Activated CD4-positive, alpha-beta memory T cell treated with anti-CD3 and anti-CD28 coated beads for 36 hours (primary cell): ENCODE measurements around the gene STXBP6. TPM values are rescaled to one million over a fixed set of nuclear protein-coding genes. Genes with fewer than 3 reads are reported as not detected.

ENCODE experiments used
- CTCF ChIA-PET: fragments of 350-600 bp; sonication (Branson Sonifier 250); formaldehyde crosslinking; loops from one replicate; lab custom pipeline; 2021; ENCODE audit warnings: antibody characterized with exemption, inconsistent platforms; lab: Charles Lee
- POLR2A ChIA-PET: fragments of 350-600 bp; sonication (Branson Sonifier 250); formaldehyde crosslinking; loops from one replicate; lab custom pipeline; 2021; ENCODE audit warnings: antibody characterized with exemption; lab: Charles Lee
- DNase-seq: peaks from one replicate; pipeline ENCODE4 v3.0.0-alpha.2; 2020
- H3K27ac Mint-ChIP-seq: one replicate; pipeline ENCODE4 v1.8.0; 2021; ENCODE audit warnings: mixed read lengths
- H3K27me3 Mint-ChIP-seq: one replicate; pipeline ENCODE4 v1.8.0; 2021; ENCODE audit warnings: mixed read lengths
- H3K36me3 Mint-ChIP-seq: one replicate; pipeline ENCODE4 v1.8.0; 2021; ENCODE audit warnings: mixed read lengths
- H3K4me1 Mint-ChIP-seq: one replicate; pipeline ENCODE4 v1.8.0; 2021; ENCODE audit warnings: low read depth, mixed read lengths
- H3K4me3 Mint-ChIP-seq: one replicate; pipeline ENCODE4 v1.8.0; 2021; ENCODE audit warnings: mild to moderate bottlenecking, mixed read lengths
- H3K9me3 Mint-ChIP-seq: one replicate; pipeline ENCODE4 v1.8.0; 2021; ENCODE audit warnings: mixed read lengths
- intact Hi-C: fragments of 100-400 bp; cut with micrococcal nuclease; formaldehyde crosslinking; loops from one replicate; pipeline ENCODE4 v1.15.1; 2023
- total RNA-seq, 2 experiments: library from RNA; stranded (reverse); gene quantifications; one replicate each; pipeline ENCODE4 v1.2.3, GENCODE V29; 2021

The STXBP6 gene
- total RNA-seq, 2 experiments from 2014 or later = not detected

DNA sequence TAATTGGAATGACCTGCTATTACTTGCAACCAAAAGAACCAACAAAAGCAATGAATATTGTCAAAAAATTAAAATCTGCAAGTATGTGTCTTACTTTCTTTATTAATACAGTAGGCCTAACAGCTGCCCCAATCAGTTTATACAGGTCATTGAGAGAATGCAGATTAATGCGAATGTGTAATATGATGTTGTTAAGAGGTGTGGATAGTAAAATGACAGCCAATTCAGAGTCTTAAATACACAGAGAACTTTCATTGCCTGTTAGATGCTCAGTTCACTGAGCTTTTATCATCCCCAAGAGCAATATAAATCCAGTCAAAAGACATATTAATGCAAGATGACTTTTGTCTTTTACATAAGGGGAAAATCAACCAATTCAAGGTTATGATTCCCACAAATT, 58.7 kb downstream of the STXBP6 start:
- intact Hi-C loops = loop anchor here (5.0 kb wide), 1 partner anchor 184 kb away; no protein-coding TSS in a partner anchor
- Mint-ChIP-seq H3K4me3 (no peak overlapping the region), H3K27ac (no peak overlapping the region), H3K27me3 (peaks cover 3% of the 10 kb centered on the region), H3K36me3 (no peaks in the 10 kb centered on the region), H3K4me1 (no peaks in the 10 kb centered on the region), H3K9me3 (no peaks in the 10 kb centered on the region)
- ChIA-PET CTCF (no interaction called here), POLR2A (no interaction called here)
- no peak for DNase-seq

- Mint-ChIP-seq H3K27me3 (peaks cover 3% of the 10 kb centered on the region), H3K9me3 (no peaks in the 10 kb centered on the region), H3K36me3 (no peaks in the 10 kb centered on the region), H3K4me3 (no peak overlapping the region), H3K4me1 (no peaks in the 10 kb centered on the region), H3K27ac (no peak overlapping the region)
- intact Hi-C loops = loop anchor here (5.0 kb wide), 1 partner anchor 183 kb away; no protein-coding TSS in a partner anchor
- no peak for DNase-seq
- CTCF ChIA-PET = no interaction called here
- POLR2A ChIA-PET = no interaction called here
Observed at GRCh38 chr14:24990773-24991172, 59.2 kb downstream of the STXBP6 start.

GRCh38 chr14:24990050-24990449, 59.9 kb downstream of the STXBP6 start:
- CTCF ChIA-PET = no interaction called here
- intact Hi-C loops = loop anchor here (5.0 kb wide), 1 partner anchor 183 kb away; no protein-coding TSS in a partner anchor
- Mint-ChIP-seq H3K27me3 (peaks cover 3% of the 10 kb centered on the region), H3K27ac (no peak overlapping the region), H3K36me3 (no peaks in the 10 kb centered on the region), H3K4me1 (no peaks in the 10 kb centered on the region), H3K9me3 (no peaks in the 10 kb centered on the region), H3K4me3 (no peak overlapping the region)
- no peak for DNase-seq
- POLR2A ChIA-PET = no interaction called here

DNA sequence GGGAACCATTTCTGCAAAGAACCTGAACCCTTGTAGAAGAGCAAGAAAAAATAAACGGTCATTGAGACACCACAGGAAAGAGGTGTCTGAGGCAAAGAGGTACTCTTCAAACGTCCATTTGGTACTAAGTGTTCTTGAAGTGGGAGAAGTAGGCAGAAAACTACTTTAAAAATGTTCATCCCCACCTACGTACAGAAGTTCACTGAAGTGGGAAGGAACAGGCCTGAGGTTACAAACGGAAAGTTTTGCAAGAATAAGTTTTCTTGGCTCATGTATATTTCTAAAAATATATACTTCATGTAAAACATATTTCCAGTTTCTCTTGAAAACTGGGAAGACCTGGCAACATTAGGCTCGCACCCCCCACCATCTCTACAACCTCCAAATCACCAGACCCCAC, 61.2 kb downstream of the STXBP6 start:
- Mint-ChIP-seq H3K9me3 (no peaks in the 10 kb centered on the region), H3K27ac (no peak overlapping the region), H3K27me3 (peaks cover 6% of the 10 kb centered on the region), H3K4me3 (no peak overlapping the region), H3K4me1 (no peaks in the 10 kb centered on the region), H3K36me3 (no peaks in the 10 kb centered on the region)
- ChIA-PET CTCF (no interaction called here), POLR2A (no interaction called here)
- intact Hi-C loops = no loop called here
- DNase-seq = no peak

GRCh38 chr14:24986206-24986893, 63.6 kb downstream of the STXBP6 start:
- no peak for DNase-seq
- peaks cover 6% of the 10 kb centered on the region for H3K27me3 Mint-ChIP-seq
- H3K36me3 Mint-ChIP-seq = no peaks in the 10 kb centered on the region
- H3K9me3 Mint-ChIP-seq = no peaks in the 10 kb centered on the region
- no peak overlapping the region for H3K27ac Mint-ChIP-seq
- H3K4me3 Mint-ChIP-seq = no peak overlapping the region
- ChIA-PET CTCF (no interaction called here), POLR2A (no interaction called here)
- H3K4me1 Mint-ChIP-seq = no peaks in the 10 kb centered on the region
- intact Hi-C loops = no loop called here

- ChIA-PET CTCF (no interaction called here), POLR2A (no interaction called here)
- H3K36me3 Mint-ChIP-seq = no peaks in the 10 kb centered on the region
- DNase-seq = no peak
- H3K9me3 Mint-ChIP-seq = no peaks in the 10 kb centered on the region
- peaks cover 6% of the 10 kb centered on the region for H3K27me3 Mint-ChIP-seq
- H3K27ac Mint-ChIP-seq = no peak overlapping the region
- intact Hi-C loops = no loop called here
- H3K4me3 Mint-ChIP-seq = no peak overlapping the region
- H3K4me1 Mint-ChIP-seq = no peaks in the 10 kb centered on the region
Observed at GRCh38 chr14:24984846-24985589, 64.9 kb downstream of the STXBP6 start.

- POLR2A ChIA-PET = no interaction called here
- H3K4me3 Mint-ChIP-seq = no peak overlapping the region
- H3K36me3 Mint-ChIP-seq = no peaks in the 10 kb centered on the region
- no peaks in the 10 kb centered on the region for H3K9me3 Mint-ChIP-seq
- DNase-seq = no peak
- CTCF ChIA-PET = no interaction called here
- H3K27ac Mint-ChIP-seq = no peak overlapping the region
- no peaks in the 10 kb centered on the region for H3K4me1 Mint-ChIP-seq
- peaks cover 4% of the 10 kb centered on the region for H3K27me3 Mint-ChIP-seq
- intact Hi-C loops = no loop called here
Observed at GRCh38 chr14:24982472-24983155, 67.3 kb downstream of the STXBP6 start.

GRCh38 chr14:24979725-24980239, 70.2 kb downstream of the STXBP6 start:
- CTCF ChIA-PET = no interaction called here
- H3K4me3 Mint-ChIP-seq = no peak overlapping the region
- POLR2A ChIA-PET = no interaction called here

DNA sequence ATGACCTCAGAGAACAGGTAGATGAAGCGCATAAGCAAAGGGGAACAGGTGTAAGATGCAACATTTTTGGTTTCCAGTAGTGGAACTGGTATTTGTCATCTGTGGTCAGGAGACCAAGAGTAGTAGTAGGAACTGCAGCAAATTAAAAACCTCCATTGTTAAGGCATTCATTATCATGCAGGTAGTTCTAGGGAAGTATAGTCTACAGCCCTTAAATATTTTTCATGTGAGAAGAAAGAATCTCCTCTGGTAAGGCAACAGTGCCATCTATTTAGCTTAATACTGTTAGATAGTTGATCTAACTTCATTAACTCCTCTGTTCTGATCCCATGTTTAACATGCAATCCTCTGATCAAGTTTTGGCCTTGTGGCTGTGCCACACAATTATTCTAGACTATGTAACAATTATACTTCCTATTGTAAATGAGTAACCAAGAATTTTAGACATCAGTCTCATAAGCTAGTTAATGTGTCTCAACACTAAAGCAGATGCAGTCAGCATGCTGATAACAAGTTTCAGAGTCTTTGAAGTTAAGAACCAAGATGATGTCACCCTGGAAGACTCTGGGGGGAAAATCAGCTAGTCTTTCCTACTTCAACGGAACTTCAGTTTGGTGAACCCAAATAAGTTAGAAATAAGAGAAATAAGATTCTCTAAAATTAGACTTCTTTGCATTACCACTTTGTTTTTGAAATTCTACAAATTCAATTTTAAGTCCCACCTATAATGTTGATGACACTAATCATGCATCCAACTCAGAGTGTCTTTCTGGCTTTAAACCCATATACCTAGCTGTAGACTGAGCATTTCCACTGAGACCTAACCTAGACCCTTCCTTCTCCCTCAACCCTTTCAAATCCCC, 70.9 kb downstream of the STXBP6 start:
- intact Hi-C loops = no loop called here
- Mint-ChIP-seq H3K9me3 (no peaks in the 10 kb centered on the region), H3K4me3 (no peak overlapping the region), H3K27me3 (peaks cover 8% of the 10 kb centered on the region), H3K27ac (no peak overlapping the region), H3K4me1 (no peaks in the 10 kb centered on the region), H3K36me3 (no peaks in the 10 kb centered on the region)
- no peak for DNase-seq
- ChIA-PET POLR2A (no interaction called here), CTCF (no interaction called here)

More at GRCh38 chr14:24979725-24980239, 70.2 kb downstream of the STXBP6 start:
- H3K4me1 Mint-ChIP-seq = no peaks in the 10 kb centered on the region
- peaks cover 11% of the 10 kb centered on the region for H3K27me3 Mint-ChIP-seq
- no peaks in the 10 kb centered on the region for H3K36me3 Mint-ChIP-seq
- no peaks in the 10 kb centered on the region for H3K9me3 Mint-ChIP-seq
- no peak overlapping the region for H3K27ac Mint-ChIP-seq
- intact Hi-C loops = no loop called here
- no peak for DNase-seq

- H3K4me1 Mint-ChIP-seq = no peaks in the 10 kb centered on the region
- ChIA-PET POLR2A (no interaction called here), CTCF (no interaction called here)
- no peak for DNase-seq
- no peaks in the 10 kb centered on the region for H3K36me3 Mint-ChIP-seq
- no peak overlapping the region for H3K4me3 Mint-ChIP-seq
- H3K27me3 Mint-ChIP-seq = peaks cover 8% of the 10 kb centered on the region
- H3K27ac Mint-ChIP-seq = no peak overlapping the region
- no peaks in the 10 kb centered on the region for H3K9me3 Mint-ChIP-seq
- intact Hi-C loops = no loop called here
Observed at GRCh38 chr14:24976602-24977001, 73.3 kb downstream of the STXBP6 start.

DNA sequence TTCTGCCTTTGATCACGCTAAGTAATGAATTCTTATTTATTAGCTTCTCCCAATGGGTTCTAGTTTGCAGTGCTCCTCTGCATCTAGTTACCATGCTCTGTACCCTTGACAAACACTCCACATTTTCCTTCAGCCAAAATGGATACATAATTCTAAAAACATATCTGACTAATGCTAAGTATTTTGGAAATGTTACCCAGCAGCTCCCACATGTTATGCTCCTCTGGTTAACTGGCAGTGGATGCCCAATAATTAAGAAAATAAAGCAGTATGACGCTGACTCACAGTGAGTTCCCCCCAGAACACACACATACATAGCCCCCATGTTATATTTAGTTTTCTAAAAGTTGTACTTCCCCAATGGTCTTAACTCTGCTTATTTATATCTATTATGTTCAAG, 74.6 kb downstream of the STXBP6 start:
- Mint-ChIP-seq H3K9me3 (no peaks in the 10 kb centered on the region), H3K36me3 (no peaks in the 10 kb centered on the region), H3K27ac (no peak overlapping the region), H3K4me1 (no peaks in the 10 kb centered on the region), H3K4me3 (no peak overlapping the region), H3K27me3 (peaks cover 8% of the 10 kb centered on the region)
- POLR2A ChIA-PET = no interaction called here
- intact Hi-C loops = no loop called here
- DNase-seq = no peak
- CTCF ChIA-PET = interaction anchor here (0.5 kb wide), 1 partner anchor 36 kb away, joined by 3 read pairs; no protein-coding TSS in a partner anchor
